ENCODE results near the gene COQ9. TPM values are rescaled to one million over a fixed set of nuclear protein-coding genes. Genes with fewer than 3 reads are reported as not detected.

The COQ9 gene
- total RNA-seq, 2 donors from 2014 or later = 34.5 to 38.2 TPM

GRCh38 chr16:57504001-57504400 lies 56.7 kb downstream of the COQ9 start:
- no peaks in the 10 kb centered on the region for H3K36me3 ChIP-seq (ENCODE audit: control insufficient read depth, insufficient read depth, low read length)
- Mint-ChIP-seq H3K36me3 (ENCODE audit: low read depth) (no peaks in the 10 kb centered on the region), H3K27me3 (ENCODE audit: insufficient read depth) (peaks cover 3% of the 10 kb centered on the region), H3K4me1 (peaks cover 15% of the 10 kb centered on the region), H3K27ac (no peak overlapping the region), H3K4me3 (no peak overlapping the region), H3K9me3 (no peaks in the 10 kb centered on the region)
- no peaks in the 10 kb centered on the region for H3K27me3 ChIP-seq (ENCODE audit: control insufficient read depth, insufficient read depth, low read length, poor library complexity, severe bottlenecking)
- H3K4me3 ChIP-seq (ENCODE audit: low read length) = no peak overlapping the region
- no peak for TF ChIP-seq CTCF (conservative IDR thresholded peaks at IDR 0.05)
- DNase-seq = no peak
- 92% methylated on average over 5 of the region's 6 CpGs; no CpG with 5 or more reads in 1 of the 2 experiments for WGBS, 2 experiments (ENCODE audit: insufficient coverage in 1 of 2, insufficient read length in 1 of 2)
- no peaks in the 10 kb centered on the region for H3K9me3 ChIP-seq (ENCODE audit: control insufficient read depth, low read length)
- H3K9ac ChIP-seq (ENCODE audit: extremely low read depth, low read length, poor library complexity, severe bottlenecking) = no peak overlapping the region
- H3K27ac ChIP-seq (ENCODE audit: low read depth, low read length) = no peak overlapping the region
- no peaks in the 10 kb centered on the region for H3K4me1 ChIP-seq (ENCODE audit: control insufficient read depth, insufficient read depth, low read length)

GRCh38 chr16:57504491-57504890 lies 57.2 kb downstream of the COQ9 start:
- Histone ChIP-seq H3K27ac (ENCODE audit: low read depth, low read length) (no peak overlapping the region), H3K9me3 (ENCODE audit: control insufficient read depth, low read length) (no peaks in the 10 kb centered on the region), H3K9ac (ENCODE audit: extremely low read depth, low read length, poor library complexity, severe bottlenecking) (no peak overlapping the region), H3K27me3 (ENCODE audit: control insufficient read depth, insufficient read depth, low read length, poor library complexity, severe bottlenecking) (no peaks in the 10 kb centered on the region), H3K4me1 (ENCODE audit: control insufficient read depth, insufficient read depth, low read length) (no peaks in the 10 kb centered on the region), H3K4me3 (ENCODE audit: low read length) (no peak overlapping the region), H3K36me3 (ENCODE audit: control insufficient read depth, insufficient read depth, low read length) (no peaks in the 10 kb centered on the region)
- Mint-ChIP-seq H3K9me3 (no peaks in the 10 kb centered on the region), H3K27me3 (ENCODE audit: insufficient read depth) (peaks cover 3% of the 10 kb centered on the region), H3K4me3 (no peak overlapping the region), H3K36me3 (ENCODE audit: low read depth) (no peaks in the 10 kb centered on the region), H3K4me1 (peaks cover 15% of the 10 kb centered on the region), H3K27ac (no peak overlapping the region)
- WGBS, 2 experiments (ENCODE audit: insufficient coverage in 1 of 2, insufficient read length in 1 of 2) = 93 to 96% methylated on average over 4 to 5 of the region's 5 CpGs
- no peak for DNase-seq
- no peak for TF ChIP-seq CTCF (conservative IDR thresholded peaks at IDR 0.05)

GRCh38 chr16:57505169-57505568 lies 57.9 kb downstream of the COQ9 start:
- H3K4me1 ChIP-seq (ENCODE audit: control insufficient read depth, insufficient read depth, low read length) = no peaks in the 10 kb centered on the region
- H3K4me1 Mint-ChIP-seq = peaks cover 19% of the 10 kb centered on the region
- H3K27ac Mint-ChIP-seq = no peak overlapping the region
- no peaks in the 10 kb centered on the region for H3K9me3 Mint-ChIP-seq
- H3K36me3 Mint-ChIP-seq (ENCODE audit: low read depth) = no peaks in the 10 kb centered on the region
- no peak for TF ChIP-seq CTCF (conservative IDR thresholded peaks at IDR 0.05)
- no peak overlapping the region for H3K4me3 ChIP-seq (ENCODE audit: low read length)
- H3K4me3 Mint-ChIP-seq = no peak overlapping the region
- H3K36me3 ChIP-seq (ENCODE audit: control insufficient read depth, insufficient read depth, low read length) = no peaks in the 10 kb centered on the region
- H3K9me3 ChIP-seq (ENCODE audit: control insufficient read depth, low read length) = no peaks in the 10 kb centered on the region
- peaks cover 3% of the 10 kb centered on the region for H3K27me3 Mint-ChIP-seq (ENCODE audit: insufficient read depth)
- no peak overlapping the region for H3K27ac ChIP-seq (ENCODE audit: low read depth, low read length)
- DNase-seq = no peak
- no peak overlapping the region for H3K9ac ChIP-seq (ENCODE audit: extremely low read depth, low read length, poor library complexity, severe bottlenecking)
- no peaks in the 10 kb centered on the region for H3K27me3 ChIP-seq (ENCODE audit: control insufficient read depth, insufficient read depth, low read length, poor library complexity, severe bottlenecking)
- WGBS, 2 experiments (ENCODE audit: insufficient coverage in 1 of 2, insufficient read length in 1 of 2) = 88% methylated on average over 6 of the region's 6 CpGs
